GM12801 (cell line): Measurements from ENCODE around the gene MAP3K15.

Experiments
- TF ChIP-seq, protein P1 (sequence below): IDR thresholded peaks from one replicate; pipeline ENCODE4 v1.5.1; 2011; ENCODE audit warnings: control low read depth; ENCODE audit not compliant: insufficient read length; ENCODE audit errors: extremely low read depth

Gene MAP3K15, protein sequence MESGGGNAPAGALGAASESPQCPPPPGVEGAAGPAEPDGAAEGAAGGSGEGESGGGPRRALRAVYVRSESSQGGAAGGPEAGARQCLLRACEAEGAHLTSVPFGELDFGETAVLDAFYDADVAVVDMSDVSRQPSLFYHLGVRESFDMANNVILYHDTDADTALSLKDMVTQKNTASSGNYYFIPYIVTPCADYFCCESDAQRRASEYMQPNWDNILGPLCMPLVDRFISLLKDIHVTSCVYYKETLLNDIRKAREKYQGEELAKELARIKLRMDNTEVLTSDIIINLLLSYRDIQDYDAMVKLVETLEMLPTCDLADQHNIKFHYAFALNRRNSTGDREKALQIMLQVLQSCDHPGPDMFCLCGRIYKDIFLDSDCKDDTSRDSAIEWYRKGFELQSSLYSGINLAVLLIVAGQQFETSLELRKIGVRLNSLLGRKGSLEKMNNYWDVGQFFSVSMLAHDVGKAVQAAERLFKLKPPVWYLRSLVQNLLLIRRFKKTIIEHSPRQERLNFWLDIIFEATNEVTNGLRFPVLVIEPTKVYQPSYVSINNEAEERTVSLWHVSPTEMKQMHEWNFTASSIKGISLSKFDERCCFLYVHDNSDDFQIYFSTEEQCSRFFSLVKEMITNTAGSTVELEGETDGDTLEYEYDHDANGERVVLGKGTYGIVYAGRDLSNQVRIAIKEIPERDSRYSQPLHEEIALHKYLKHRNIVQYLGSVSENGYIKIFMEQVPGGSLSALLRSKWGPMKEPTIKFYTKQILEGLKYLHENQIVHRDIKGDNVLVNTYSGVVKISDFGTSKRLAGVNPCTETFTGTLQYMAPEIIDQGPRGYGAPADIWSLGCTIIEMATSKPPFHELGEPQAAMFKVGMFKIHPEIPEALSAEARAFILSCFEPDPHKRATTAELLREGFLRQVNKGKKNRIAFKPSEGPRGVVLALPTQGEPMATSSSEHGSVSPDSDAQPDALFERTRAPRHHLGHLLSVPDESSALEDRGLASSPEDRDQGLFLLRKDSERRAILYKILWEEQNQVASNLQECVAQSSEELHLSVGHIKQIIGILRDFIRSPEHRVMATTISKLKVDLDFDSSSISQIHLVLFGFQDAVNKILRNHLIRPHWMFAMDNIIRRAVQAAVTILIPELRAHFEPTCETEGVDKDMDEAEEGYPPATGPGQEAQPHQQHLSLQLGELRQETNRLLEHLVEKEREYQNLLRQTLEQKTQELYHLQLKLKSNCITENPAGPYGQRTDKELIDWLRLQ (N-terminal part only)

DNA sequence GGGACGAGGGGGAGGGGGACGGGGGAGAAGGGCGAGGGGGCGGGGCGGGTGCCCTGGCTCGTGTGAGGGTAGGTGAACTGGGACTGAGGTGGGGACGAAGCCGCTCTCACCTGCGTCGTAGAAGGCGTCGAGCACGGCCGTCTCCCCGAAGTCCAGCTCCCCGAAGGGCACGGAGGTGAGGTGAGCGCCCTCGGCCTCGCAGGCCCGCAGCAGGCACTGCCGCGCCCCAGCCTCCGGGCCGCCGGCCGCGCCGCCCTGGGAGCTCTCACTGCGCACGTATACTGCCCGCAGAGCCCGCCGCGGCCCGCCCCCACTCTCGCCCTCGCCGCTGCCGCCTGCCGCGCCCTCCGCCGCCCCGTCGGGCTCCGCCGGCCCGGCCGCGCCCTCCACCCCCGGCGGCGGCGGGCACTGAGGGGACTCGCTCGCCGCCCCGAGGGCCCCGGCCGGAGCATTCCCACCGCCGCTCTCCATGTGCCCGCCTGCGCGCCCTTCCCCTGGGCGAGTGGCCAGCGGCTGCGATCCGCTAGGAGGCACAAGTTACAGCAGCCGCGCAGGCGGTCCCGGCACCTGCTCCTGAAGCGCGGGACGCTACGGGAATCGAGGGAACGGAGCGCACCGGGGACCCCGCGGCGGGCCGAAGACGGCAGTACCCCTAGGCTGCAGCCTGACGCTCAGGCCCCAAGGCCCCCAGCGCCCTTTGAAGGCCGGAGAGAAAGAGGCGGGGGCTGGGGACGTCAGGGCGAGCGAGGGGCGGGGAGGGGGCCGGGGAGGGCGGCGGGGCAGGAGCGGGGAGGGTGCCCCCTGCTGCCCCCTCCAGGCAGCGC, at the start of gene MAP3K15:
TSS of gene MAP3K15 (minus strand) at position 718 of the 824 bp plus-strand sequence. CDS start at position 471, 247 bp downstream.
- TF ChIP-seq, protein P1, sequence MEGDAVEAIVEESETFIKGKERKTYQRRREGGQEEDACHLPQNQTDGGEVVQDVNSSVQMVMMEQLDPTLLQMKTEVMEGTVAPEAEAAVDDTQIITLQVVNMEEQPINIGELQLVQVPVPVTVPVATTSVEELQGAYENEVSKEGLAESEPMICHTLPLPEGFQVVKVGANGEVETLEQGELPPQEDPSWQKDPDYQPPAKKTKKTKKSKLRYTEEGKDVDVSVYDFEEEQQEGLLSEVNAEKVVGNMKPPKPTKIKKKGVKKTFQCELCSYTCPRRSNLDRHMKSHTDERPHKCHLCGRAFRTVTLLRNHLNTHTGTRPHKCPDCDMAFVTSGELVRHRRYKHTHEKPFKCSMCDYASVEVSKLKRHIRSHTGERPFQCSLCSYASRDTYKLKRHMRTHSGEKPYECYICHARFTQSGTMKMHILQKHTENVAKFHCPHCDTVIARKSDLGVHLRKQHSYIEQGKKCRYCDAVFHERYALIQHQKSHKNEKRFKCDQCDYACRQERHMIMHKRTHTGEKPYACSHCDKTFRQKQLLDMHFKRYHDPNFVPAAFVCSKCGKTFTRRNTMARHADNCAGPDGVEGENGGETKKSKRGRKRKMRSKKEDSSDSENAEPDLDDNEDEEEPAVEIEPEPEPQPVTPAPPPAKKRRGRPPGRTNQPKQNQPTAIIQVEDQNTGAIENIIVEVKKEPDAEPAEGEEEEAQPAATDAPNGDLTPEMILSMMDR: no peak

DNA sequence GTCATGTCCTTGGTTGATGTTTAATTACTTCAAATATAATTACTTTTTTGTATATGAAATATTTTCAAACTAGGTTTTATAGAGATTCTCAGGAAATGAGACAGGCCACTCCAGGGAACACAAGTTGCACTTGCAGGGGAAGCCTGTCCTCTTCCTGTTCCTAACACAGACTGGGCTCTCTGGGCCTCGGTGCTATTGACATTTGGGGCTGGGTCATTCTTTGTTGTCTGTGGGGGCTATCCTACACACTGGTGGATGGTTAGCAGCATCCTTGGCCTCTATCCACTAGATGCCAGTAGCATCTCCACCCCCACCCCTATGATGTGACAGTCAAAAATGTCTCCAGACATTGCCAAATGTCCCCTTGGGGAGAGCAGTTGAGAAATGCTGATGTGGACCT, 49.3 kb upstream of the MAP3K15 start:
- TF ChIP-seq, protein P1: no peak

DNA sequence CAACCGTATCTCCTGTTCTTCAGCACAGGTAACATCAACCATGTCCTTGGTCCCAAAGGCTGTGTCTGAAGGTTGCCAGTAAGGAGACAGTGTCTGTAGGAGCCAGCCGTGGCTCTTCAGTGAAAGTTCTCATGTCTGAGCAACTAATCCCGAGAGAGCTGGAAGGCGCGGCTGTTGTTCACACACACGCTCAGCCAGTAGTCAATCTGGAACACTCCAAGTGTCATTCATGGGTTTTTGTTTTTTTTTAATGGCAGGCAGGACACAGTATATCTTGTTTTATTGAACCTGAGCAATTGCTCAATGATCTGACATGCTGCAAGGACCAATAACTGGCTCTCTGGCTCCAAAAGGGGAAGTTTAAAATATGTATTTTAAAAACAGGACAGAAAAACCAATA, 48.4 kb upstream of the MAP3K15 start:
- TF ChIP-seq, protein P1: no peak

DNA sequence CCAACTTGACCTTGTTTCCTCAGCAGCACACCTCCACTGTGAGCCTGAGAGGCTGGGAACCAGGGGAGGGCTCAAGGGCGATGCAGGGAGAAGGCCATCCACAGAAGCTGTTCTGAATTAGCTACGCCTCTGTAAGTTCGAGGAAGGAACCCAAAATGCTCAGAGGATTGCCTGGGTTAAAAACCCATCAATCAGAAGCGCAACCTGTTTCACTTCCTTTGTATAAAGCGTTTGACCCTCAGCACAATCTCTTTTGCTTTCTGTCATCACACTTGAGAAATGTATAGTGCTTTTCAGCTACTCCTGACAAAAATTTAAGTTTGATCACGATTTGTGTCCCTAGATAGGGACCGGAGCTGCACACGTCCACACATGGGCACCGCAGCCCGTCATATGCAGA, 48.0 kb upstream of the MAP3K15 start:
- TF ChIP-seq, protein P1: no peak

DNA sequence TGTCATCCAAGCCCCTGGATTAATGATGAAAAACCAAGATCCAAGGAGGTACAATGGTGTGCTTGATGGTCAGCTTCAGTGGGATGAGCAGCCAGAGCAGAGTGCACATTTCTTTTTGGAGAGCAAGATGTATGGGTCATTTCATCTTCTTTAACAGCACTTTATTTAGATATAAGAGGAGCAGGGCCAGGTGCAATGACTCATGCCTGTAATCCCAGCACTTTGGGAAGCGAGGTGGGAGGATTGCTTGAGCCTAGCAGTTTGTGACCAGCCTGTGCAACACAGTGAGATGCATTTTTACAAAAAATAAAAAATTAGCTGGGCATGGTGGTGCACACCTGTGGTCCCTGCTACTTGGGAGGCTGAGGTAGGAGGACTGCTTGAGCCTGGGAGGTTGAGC, 45.3 kb upstream of the MAP3K15 start:
- TF ChIP-seq, protein P1: no peak

DNA sequence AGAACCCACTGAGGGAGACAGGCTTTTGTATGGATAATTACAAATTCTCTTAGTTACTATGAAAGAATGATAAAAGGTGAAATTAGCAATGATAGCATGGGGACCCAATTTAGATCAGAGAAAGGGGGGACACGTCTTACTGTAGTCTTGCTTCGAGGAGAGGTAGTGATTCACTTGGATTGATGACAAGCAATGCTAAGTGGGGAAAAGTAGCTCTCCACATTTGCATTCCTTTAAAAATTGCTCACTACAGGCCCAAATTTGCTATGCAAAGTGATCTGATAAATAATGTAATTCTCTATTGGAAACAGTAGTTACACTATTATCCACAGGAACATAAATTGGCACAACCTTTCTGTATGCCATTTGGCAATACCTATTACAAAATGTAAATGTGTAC, 42.5 kb upstream of the MAP3K15 start:
- TF ChIP-seq, protein P1: no peak
